Posterior cingulate gyrus (tissue), 11 donors: Measurements from ENCODE around the gene LRP8.
A peak's percentile ranks its signal among the peaks of the same experiment; 100 is the strongest.

Experiments used
- DNase-seq, 10 donors: peaks; one replicate each; pipeline versions ENCODE4 v3.0.0 to v3.0.0-alpha.2; 2020 to 2021; ENCODE audit warnings: mixed read lengths in 3 of 10
- intact Hi-C: fragments of 100-400 bp; cut with DNase I; formaldehyde crosslinking; loops from one replicate; pipeline ENCODE4 v1.15.1; 2023

LRP8 gene

DNA sequence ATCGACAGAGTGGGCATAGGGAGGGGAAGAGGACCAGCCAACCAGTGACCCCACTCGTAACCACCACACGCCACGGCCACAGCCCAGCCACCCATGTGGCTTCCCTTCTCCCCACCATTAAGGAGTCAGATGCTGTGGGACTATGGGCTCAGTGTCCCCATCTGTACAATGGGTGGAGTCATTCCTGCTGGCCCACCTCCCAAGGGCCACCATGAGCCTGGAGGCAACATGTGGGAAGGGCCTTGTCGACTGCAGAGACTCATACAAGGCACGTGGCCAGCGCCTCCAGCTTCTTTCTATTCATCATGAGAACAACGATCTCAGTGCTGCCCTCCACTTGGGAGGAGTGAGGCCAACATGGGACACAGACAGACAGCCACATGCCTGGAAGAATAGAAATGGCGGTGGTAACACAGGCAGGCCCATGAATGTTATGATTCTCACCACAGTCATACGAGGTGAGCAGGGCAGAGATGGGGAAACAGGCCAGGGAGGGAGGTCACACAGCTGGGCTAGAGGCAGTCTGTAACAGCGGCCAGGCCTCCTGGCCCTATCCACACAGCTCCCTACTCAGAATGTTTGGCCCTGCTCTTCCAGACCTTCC is 16.1 kb downstream of the LRP8 start:
- intact Hi-C loops = no loop called here
- peak in 1 of 10 donors; percentile 86 for DNase-seq

DNA sequence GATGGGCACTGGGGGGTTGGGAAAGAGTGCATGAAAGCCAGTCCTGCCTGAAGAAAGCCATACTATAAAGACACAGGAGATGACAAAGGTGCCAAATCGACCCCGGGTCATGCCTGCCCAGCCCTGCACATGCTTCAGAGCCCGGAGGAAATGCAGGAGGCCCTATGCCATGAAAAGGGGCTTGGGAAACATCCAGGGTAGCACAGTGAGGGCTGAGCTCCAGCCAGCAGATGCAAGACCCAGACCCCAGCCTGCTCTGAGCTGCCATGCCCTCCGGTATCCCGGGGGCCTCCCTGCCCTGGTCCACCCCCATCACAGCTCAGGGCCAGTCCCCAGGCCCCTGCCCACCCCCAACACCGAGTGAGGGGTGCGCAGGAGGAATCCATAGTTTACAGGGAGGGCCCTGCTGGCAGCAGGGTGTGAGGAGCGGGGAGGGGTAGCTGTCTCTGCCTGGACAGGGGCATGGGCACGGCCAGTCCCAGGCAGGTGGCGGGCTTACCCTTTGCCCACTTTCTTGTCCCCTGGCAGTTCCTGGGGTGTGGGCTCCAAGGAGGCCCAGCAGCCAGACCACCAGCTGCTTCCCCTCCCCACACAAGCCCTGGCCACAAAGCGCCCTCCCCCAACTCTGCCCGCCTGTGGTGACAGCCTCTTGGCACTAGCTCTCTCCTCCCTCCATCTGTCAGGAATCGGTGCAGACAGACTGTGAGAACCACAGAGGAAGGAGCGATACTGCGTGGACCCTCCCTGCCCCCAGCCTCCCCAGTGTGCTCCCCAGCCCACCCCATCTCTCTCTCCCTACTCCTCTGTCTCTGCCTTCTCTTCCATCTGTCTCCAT is 16.8 kb downstream of the LRP8 start:
- intact Hi-C loops = no loop called here
- peak in 2 of 10 donors; percentile 37 to 77 for DNase-seq

DNA sequence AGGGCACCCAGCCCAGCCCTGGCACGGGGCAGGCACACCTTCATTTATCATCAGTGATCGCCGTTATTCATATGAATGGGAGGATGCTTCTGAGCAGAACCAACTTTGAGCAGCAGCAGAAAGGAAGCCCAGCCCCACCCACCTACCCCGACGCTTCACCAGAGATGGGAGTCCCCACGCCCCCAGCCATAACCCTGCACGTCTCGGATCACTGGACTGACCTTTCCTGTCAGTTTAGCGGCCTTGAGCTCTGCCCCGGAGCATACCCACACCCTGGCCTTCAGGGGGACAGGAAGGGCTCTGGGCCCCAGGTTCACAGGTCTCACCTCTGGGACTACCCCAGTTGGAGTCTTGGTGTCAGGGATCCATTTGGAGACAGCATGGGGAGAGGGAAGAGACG is 18.1 kb downstream of the LRP8 start:
- no peak for DNase-seq
- intact Hi-C loops = no loop called here

DNA sequence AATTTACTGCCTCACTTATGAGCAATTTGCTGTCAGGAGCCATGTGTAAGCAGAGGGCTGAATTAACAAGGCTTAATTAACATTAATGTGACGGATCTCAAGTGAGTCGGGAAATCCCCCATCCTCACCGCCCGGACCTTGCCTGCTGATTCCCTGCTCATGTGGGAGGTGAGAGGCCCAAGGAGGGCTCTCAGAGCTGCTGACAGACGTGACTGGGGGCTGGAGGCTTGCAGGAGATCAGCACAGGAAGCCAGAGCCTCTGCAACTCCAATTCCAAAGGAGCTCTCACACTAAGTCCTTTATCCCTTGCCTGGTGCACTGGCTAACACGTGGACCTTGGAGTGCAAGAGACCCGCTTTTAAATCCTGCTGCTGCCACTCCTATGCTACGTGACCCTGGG is 19.4 kb downstream of the LRP8 start:
- intact Hi-C loops = no loop called here
- no peak for DNase-seq

DNA sequence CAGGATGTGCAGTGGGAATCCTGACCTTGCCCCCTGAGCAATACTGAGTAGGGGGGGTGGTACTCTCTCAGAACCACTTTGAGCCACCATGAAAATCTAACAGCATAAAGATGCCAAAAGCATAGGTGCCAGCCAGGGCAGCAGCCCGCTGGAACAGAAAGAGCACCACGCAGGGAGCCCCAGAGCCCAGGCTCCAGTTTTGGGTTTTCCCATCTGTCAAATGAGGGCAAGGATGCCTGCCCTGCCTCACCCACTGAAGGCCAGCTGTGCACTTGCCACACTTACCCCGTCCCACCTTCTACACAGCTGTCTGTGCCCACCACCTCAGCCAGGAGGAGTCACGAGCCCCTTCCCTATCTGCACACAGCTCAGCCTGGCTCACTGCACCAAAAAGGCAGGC is 20.8 kb downstream of the LRP8 start:
- DNase-seq = peak in 1 of 10 donors; percentile 68
- intact Hi-C loops = no loop called here

DNA sequence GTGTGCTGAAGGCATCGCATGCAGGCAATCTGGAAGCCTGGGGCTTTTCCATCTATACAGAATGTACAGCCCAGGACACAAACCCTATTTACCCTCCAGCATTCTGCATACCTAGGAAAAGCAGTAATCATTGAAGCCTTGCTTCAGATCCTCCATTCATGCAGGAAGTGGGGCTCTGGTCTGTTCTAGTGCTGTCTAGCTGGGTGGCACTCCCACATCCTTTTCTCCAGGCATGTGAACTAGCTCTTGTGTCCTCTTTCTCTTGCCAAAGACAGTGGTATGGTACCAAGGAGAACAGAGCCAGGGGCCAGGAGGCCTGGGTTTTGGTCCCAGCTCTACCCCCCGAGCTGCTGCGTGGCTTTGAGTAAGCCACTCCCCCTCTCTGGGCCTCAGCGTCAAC is 21.7 kb downstream of the LRP8 start:
- intact Hi-C loops = no loop called here
- no peak for DNase-seq

DNA sequence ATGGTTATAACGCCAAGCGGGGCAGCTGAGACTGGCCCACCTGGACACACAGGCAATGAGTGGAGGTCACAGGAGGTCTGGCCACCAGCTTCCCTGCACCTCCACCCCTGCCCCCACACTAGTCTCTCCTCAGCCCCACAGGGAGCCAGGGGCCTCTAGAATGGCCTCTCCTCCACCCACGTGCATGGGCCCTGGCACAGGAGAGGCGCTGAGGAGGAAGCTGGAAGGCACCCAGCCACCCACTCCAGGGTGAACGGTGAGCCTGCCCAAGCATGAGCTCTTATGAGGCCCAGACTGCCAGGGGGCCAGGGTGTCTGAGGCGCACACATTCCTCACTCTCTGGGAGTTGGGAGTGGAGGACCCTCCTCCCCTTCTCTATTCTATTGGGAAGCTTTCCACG is 22.2 kb downstream of the LRP8 start:
- DNase-seq = peak in 1 of 10 donors; percentile 67
- intact Hi-C loops = no loop called here

DNA sequence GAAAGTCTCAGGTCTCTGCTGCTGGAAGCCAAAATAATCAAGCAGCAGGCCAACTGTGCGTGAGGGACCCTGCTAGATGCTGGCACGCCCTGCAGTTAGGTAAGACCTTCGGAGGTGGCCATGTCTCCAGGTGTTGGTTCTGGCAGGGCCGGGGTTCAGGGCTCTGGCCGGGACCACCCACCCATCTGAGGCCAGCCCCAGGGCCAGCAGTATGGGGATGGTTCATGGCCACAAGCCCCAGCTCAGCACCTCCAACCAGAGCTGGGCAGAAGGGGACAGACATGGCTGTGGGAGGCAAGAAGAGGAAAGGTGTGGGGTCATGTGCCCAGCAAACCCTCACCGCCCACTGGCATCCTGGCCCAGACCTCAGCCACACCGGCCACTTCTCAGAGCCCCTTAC is 23.3 kb downstream of the LRP8 start:
- intact Hi-C loops = no loop called here
- no peak for DNase-seq

DNA sequence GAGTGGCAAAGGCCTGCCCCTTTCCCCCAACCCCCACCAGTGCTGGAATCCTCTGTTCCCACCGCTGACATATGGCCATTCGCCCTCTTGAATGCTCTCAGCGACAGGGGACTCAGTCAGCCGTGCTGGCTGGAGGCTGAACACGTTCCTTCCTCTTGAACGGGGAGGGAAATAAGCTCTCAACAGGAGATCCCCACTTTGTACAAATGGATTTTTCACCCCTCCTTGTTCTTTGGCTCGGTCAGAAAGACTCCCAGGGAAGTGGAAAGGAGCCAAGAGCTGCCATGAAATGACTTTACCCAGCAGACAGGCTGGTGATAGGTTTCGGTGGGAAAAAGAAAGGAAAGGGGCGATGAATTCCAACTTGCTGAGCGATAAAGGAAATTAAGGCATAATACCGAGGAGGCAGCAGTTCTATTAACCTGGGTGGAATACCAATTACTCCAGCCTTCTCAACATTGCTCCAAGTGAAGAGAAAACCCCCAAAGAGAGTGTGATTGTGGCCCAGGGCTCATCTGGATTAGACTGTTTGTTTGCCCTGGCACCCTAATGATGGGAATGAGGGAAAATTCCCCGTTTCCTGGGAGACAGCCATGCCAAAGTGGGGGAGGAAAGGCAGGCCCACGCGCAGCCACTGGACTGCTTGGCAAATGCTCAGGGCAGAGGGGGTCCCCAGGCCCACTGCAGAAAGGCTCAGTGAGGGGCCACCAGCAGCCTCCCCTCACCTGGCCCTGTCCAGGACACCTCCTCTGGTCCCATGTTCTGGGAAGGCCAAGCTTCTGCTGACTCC is 23.9 kb downstream of the LRP8 start:
- intact Hi-C loops = no loop called here
- DNase-seq = peak in 2 of 10 donors; percentile 57 to 67

DNA sequence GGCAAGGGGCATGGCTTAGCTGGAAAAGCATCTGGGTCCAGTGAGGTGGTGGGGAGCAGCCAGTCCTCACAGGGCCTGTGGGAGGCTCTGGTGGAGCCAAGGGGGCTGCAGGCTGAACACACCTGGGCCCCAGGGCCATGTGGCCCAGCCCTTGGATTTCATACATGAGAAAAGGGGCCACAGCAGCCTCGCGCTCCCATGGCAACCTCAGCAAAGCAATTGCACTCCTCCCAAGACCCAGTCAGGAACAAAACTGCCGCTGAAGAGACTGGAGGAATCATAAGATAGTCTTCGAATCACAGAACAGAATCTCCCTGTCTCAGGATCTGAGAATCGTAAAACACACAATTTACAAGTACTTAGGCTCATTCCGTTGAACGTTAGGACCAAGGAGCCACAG is 24.6 kb downstream of the LRP8 start:
- intact Hi-C loops = no loop called here
- peak in 1 of 10 donors; percentile 71 for DNase-seq

DNA sequence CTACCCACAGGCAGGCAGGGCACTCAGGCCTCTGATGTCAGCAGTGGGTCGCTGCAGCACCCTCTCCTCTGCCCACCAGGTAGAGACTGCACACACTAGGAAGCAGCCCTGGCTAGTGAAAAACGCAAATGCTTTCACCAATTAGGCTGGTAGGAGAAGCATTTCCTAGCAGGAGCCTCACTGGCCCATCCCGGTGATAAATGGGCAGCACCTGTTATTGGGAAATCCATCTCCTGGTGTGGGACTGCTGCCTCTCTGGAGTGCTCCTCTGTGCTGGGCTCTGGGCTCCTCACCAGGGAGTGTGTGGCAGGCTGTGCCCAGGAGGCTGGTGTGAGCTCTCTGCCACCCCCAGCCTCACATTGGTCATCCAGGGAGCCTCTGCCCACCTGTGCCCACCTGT is 28.6 kb downstream of the LRP8 start:
- intact Hi-C loops = no loop called here
- DNase-seq = no peak

DNA sequence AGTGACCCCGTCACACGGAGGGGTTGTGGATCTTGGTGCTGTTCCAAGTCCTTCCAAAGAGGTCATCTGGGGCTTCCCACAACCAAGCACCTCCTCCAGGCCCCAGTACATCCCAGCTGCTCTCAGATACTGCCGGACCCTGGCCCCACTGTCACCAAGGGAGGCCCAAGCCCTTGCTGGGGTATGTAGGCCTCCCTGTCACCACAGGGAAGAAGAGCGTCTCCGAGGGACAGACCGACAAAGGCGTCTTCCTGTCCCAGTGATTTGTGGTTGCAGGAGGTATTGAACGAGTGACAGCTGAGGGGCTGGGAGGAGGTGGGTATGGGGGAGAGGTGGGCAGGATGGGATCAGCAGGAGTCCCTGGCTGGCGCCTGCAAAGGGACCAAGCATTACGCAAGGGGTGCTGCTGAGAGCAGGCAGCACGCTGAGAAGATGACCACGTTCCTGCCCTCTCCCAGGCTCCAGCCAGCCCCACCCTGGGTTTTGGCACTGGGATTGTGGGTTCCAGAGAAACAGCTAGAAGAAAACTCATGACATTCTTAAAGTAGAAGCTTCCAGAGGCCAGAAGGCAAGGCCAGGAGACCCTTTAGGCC is 29.7 kb downstream of the LRP8 start:
- intact Hi-C loops = no loop called here
- DNase-seq = no peak

DNA sequence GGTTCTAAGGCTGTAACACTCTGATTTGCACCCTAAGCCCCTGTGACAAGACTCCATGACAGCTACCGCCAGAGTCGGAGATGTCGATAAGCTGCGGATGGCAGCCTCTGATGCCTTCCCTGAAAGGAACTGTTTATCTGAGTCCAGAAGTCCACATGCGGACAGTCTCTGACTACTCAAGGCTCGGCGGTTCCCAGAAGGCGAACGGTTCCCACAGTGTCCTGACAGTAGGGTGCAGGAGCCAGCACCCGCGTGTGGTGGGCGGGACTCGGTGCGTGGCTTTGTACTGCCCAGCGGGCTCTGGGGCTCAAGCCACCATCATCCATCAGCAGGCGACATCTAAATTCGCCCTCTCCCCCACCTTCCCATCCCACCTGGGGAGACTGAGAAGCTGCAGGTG is 30.7 kb downstream of the LRP8 start:
- intact Hi-C loops = no loop called here
- DNase-seq = peak in 1 of 10 donors; percentile 65

DNA sequence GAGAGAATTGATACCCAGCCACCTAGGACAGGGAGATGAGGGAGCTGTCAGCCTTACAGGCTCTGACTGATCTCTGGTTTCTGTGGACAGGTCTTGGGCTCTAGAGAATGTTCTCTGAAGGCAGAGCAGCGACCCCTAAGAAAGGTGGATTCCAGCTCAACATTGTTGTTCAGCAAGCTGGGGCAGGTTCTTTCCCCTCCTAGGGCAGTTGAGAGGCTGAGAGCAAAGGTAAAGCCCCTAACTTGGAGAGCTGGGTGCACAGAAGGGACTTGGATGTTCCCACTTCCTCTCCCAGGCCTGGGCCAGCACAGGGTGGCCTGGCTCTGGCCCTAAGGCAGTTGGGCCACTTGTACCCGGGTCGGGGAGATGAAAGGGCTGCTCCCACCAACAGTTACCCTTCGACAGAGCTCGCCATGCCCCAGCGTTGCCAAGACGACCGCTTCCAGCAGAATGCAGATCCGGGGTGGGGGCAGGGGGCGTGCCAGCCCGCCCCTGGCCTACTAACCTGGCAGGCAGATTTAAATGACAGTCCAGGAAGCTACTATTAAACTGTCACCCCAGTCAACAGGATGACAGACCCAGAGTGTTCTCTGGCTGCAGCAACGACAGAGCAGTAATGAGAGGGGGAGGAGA is 31.6 kb downstream of the LRP8 start:
- DNase-seq = peak in 1 of 10 donors; percentile 65
- intact Hi-C loops = no loop called here

DNA sequence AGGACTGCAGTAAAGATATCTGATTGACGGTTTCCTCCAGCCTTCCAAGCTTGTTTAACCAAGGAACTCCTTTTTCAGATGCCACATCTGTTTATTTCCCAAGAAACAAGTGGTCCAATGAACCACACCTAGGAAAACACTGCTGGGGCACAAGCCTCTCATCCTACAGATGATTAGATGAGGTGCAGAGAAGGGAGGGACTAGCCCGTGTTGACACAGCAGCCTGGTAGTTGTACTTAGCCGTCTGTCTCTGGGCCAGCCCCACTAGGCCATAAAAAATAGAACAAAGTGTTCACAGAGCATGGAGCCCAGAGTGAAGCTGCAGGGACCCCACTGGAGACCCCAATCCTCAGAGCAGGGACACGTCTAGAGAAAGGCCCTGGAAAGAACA is 32.1 kb downstream of the LRP8 start:
- intact Hi-C loops = no loop called here
- no peak for DNase-seq

DNA sequence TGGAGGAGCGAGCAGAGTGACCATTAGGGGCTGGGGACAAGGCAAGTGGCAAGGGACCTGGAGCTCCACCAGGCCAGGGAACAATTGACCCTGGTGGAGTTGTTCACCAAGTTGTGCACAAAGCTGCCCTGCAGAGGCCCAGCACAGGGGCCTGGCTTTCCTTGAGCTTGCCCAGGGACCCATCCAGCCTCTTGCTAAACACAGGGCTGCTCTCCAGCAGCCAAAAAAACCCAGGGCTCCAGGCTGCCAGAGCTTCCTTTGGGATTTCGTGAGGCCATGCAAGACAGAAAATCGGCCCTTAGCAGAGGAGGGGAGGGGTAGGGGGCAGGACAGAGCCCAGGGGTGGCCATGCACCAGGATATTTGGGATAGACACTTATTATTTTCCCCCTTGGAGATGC is 32.6 kb downstream of the LRP8 start:
- intact Hi-C loops = no loop called here
- DNase-seq = peak in 1 of 10 donors; percentile 61

DNA sequence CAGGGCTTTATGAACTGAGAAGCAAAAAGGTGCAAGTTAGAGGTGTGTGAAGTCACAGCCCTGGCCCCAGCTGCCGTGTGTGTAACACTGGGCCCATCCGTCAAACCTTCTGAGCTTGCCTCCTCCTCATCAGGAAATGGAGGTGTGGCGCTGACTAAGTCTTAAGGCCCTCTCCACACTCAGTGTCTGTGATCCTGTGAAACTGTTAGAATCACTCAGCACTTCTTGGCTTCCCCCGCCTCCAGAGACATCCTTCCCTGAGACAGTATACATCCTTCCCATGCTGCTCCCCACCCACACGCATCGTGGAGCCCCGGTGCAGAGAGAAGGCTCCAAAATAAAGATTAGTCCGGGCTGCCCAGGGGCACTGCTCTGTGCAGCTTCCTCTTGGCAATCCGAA is 33.3 kb downstream of the LRP8 start:
- intact Hi-C loops = no loop called here

DNA sequence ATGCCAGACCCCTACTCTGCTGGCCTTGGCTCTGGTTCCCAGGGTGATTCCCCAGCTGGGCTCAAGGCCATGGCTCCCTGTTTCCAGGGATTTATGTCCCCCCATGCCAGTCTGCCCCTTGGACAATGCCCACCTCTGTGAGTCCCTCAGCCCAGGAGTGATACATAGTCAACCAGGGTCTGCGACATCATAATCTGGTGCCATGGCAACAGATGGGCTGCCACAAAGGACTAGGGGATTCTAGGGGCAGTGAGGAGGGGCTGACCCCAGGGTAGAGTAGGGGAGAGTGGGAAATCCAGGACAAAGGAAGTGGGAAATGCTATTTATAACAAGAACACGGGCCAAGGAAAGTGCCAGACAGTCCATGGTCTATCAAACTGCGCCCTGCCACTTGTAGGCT is 33.8 kb downstream of the LRP8 start:
- intact Hi-C loops = no loop called here
- DNase-seq = no peak

More for the DNA sequence above, 33.3 kb downstream of the LRP8 start:
- peak in 8 of 10 donors; percentile 33 to 92 (median 64) for DNase-seq

DNA sequence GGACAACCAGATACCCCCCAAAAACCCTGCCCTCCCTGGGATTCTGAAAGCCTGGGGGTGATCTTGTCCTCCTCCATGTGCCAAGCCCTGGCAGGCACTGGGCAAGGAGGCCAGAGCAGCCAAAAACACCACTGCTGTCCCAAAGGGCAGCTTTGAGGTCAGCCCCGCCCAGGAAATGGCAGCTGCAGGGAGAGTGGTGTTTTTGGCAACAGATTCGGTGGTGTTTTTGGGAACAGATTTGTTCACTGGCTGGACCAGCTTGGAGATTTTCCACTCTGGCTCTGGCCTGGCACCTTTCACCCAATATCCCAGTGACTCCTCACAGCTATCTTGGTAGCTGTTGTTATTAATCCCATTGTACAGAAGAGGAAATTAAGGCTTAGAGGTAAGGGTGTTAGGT is 34.7 kb downstream of the LRP8 start:
- peak in 1 of 10 donors; percentile 40 for DNase-seq
- intact Hi-C loops = no loop called here

DNA sequence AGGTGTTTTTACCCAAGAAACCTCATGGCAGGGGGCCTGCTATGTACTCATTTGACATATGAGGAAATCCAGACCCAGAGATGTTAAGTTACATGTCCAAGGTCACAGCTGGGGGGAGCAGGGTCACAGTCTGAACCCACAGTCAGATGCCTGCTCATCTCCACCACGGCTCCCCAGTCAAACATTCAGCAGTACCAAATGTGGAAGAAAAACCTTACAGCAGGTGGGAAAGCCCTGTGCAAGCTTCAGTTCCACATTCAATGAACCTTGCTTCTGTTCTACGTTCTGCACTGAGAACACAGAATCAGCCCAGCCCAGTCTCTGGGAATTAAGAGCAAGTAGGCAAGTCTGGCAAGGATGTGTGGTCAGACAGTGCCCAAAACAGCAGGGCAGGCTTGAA is 35.2 kb downstream of the LRP8 start:
- intact Hi-C loops = no loop called here

DNA sequence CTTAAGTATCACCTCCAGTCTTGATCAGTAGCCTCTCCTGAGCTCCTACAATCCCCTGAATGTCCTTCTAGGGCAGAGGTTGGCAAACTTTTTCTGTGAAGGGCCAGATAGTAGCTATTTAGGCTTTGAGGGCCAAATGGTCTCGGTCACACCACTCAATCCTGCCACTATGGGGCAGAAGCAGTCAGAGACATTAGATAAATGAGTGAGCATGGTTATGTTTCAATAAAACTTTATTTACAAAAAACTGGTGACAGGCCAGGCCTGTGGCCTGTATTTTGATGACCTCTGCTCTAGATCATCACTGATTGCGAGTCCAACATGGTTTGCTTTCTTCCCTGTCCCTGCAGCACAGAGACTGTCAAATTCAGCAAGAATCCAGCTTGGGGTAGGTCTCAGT is 36.3 kb downstream of the LRP8 start:
- no peak for DNase-seq
- intact Hi-C loops = no loop called here

More for the DNA sequence above, 35.2 kb downstream of the LRP8 start:
- no peak for DNase-seq
